ENCODE results near the gene DAPK3.

DAPK3 gene

DNA sequence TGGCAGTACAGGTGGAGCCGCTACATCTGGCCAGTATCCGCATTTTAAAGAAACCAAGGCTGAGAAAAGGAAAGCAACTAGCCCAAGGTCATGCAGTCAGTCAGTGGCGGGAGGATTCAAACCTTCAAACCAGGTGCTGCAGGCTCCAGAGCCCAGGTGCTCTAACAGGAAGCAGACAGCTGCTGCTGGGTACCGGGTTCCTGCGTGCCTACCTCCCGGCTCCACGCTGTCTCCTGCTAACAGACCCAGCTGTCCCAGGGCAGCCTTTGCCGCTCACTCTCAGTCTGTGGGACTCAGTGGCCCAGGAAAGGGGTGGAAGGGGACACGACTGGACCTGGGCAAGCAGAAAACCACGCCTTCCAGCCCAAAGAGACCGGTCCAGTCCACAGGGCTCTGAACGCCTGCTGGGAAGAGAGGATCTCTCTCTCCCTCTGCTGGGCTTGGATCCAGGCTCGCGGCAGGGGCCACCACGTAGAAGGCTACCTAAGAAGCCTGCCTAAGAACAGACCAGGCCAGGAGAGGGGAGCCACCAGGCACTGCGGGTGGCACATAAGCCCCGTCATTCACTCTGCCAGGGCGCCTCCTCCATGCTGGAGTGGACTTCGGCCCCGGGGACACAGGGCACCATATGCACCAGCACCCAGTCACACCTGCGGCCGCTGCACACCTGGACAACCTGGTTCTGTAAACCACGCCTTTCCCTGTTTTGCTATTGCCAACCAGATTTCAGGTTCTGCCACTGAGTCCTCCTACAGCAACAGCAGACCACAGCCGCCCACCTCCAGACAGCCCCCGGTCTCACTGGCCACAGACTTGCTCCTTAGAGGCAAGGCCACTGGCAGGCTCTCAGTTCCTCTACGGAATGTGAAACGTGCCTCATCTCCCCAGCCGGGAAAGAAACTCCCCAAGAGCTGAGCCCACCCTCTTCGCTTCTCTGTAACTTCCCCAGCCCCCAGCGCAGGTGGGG, 4.6 kb downstream of the DAPK3 start:
- Histone ChIP-seq H3K9me2 (replicated peaks; ENCODE audit: low read depth, low read length) (no peaks in the 10 kb centered on the region), H2AFZ (ENCODE audit: low read length) (no peak overlapping the region), H3K79me2 (ENCODE audit: insufficient read depth, low read length) (peaks cover 29% of the 10 kb centered on the region), H4K20me1 (ENCODE audit: insufficient read depth, low read length, poor library complexity, severe bottlenecking) (peaks cover 24% of the 10 kb centered on the region), H3F3A (ENCODE audit: low read depth) (peaks cover 1% of the 10 kb centered on the region; the same call in 1 of the 2 replicates), H3K9ac (ENCODE audit: low read depth, low read length, poor library complexity, severe bottlenecking) (no peak overlapping the region), H3K4me1 (ENCODE audit: insufficient read depth, low read length, poor library complexity, severe bottlenecking) (peaks cover 19% of the 10 kb centered on the region), H3K36me3 (ENCODE audit: insufficient read depth, low read length) (peaks cover 5% of the 10 kb centered on the region; the same call in 1 of the 2 replicates), H3K9me3 (ENCODE audit: insufficient read depth, low read depth, low read length) (no peaks in the 10 kb centered on the region), H3K27me3 (ENCODE audit: insufficient read depth, low read length, poor library complexity, severe bottlenecking) (no peaks in the 10 kb centered on the region), H3K4me3 (ENCODE audit: low read length, poor library complexity, severe bottlenecking) (no peak overlapping the region), H3K4me2 (ENCODE audit: low read depth, low read length, poor library complexity, severe bottlenecking) (no peak overlapping the region)
- no peak for TF ChIP-seq CTCF (conservative IDR thresholded peaks at IDR 0.05; ENCODE audit: low read length)
- no peak for TF ChIP-seq EZH2phosphoT487 (IDR thresholded peaks at IDR 0.05; ENCODE audit: borderline replicate concordance)

DNA sequence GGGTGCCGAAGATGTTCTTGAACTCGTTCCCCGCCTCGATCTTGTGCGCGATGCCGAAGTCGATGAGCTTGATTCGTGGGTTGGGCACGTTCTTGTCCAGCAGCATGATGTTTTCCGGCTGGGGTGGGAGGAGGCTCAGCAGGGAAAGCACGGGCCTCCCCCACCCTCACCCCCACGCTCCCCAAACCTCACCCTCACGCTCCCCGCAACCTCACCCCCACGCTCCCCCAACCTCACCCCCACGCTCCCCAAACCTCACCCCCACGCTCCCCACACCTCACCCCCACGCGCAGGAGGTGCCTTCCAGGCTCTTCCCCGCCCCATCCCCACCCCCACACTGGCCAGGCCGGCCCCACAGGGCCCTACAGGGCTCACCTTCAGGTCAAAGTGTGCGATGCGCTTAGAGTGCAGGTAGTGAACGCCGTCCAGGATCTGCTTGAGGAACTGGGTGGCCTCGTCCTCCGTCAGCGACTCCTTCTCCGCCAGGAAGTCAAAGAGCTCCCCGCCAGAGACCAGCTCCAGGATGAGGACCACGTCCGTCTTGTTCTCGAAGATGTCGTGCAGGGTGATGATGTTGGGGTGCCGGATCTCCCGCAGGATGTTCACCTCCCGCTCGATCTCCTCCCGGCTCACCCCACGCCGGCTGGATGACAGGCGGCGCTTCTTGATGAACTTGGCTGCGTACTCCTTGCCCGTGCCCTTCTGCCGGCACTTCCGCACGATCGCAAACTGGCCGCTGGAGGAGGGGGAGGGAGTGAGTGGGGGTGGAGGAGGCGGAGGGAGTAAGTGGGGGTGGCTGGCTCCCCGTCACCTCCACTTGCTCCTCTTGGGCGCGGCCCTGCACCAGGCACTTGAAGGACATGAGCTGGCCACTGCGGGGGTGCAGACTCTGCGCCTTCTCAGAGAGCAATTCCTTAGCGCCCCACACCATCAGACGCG, 6.4 kb downstream of the DAPK3 start:
- Histone ChIP-seq H2AFZ (ENCODE audit: low read length) (no peak overlapping the region), H3K4me1 (ENCODE audit: insufficient read depth, low read length, poor library complexity, severe bottlenecking) (peaks cover 10% of the 10 kb centered on the region), H3K36me3 (ENCODE audit: insufficient read depth, low read length) (peaks cover 9% of the 10 kb centered on the region; the same call in 1 of the 2 replicates), H4K20me1 (ENCODE audit: insufficient read depth, low read length, poor library complexity, severe bottlenecking) (peaks cover 11% of the 10 kb centered on the region), H3K4me2 (ENCODE audit: low read depth, low read length, poor library complexity, severe bottlenecking) (no peak overlapping the region), H3K4me3 (ENCODE audit: low read length, poor library complexity, severe bottlenecking) (no peak overlapping the region), H3K9me2 (replicated peaks; ENCODE audit: low read depth, low read length) (no peaks in the 10 kb centered on the region), H3K27me3 (ENCODE audit: insufficient read depth, low read length, poor library complexity, severe bottlenecking) (no peaks in the 10 kb centered on the region), H3K9me3 (ENCODE audit: insufficient read depth, low read depth, low read length) (no peaks in the 10 kb centered on the region), H3K9ac (ENCODE audit: low read depth, low read length, poor library complexity, severe bottlenecking) (no peak overlapping the region), H3F3A (ENCODE audit: low read depth) (no peaks in the 10 kb centered on the region), H3K79me2 (ENCODE audit: insufficient read depth, low read length) (peaks cover 16% of the 10 kb centered on the region; the same call in 1 of the 2 replicates)
- TF ChIP-seq CTCF (conservative IDR thresholded peaks at IDR 0.05; ENCODE audit: low read length) (no peak), EZH2phosphoT487 (IDR thresholded peaks at IDR 0.05; ENCODE audit: borderline replicate concordance) (no peak)

DNA sequence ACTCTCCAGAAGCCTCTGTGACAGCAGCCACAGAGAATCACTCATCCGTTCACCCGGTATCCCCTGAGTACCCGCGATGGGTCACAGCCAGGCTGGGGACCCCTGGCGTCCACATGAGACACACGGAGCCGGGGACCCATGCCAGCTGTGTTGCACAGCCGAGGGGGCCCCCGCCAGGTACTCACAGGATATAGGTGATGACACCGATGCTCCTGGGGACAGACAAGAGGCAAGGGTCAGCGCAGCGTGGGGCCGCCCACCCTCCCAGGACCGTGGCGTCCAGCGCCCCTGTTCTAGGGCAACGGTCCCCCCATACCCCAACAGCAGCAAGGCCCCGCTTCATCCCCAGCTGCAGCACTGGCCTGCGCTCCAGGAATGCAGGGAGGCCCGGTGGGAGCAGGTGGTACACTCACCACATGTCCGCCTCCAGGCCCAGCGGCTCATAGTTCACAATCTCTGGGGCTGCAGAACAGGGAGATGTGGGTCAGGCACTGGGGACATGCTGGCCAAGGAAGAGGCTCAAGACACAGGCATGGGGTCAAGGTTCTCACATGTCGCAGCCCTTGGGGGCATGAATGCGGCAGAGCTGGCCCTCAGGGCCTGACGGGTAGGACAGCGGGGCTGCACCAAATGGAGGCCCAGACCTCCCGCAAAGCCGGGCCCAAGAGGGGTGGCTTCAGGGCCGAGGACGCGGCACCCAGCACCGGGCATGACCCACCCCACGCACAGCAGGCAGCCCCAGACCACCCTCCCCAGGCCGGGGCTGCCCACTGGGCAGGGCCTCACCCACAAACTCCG, 7.2 kb downstream of the DAPK3 start:
- no peak overlapping the region for H3K9ac ChIP-seq (ENCODE audit: low read depth, low read length, poor library complexity, severe bottlenecking)
- H4K20me1 ChIP-seq (ENCODE audit: insufficient read depth, low read length, poor library complexity, severe bottlenecking): peaks cover 2% of the 10 kb centered on the region
- no peaks in the 10 kb centered on the region for H3K9me2 ChIP-seq (replicated peaks; ENCODE audit: low read depth, low read length)
- TF ChIP-seq EZH2phosphoT487 (IDR thresholded peaks at IDR 0.05; ENCODE audit: borderline replicate concordance) (no peak), CTCF (conservative IDR thresholded peaks at IDR 0.05; ENCODE audit: low read length) (no peak)
- H3F3A ChIP-seq (ENCODE audit: low read depth): no peaks in the 10 kb centered on the region
- no peak overlapping the region for H3K4me2 ChIP-seq (ENCODE audit: low read depth, low read length, poor library complexity, severe bottlenecking)
- no peak overlapping the region for H3K4me3 ChIP-seq (ENCODE audit: low read length, poor library complexity, severe bottlenecking)
- no peak overlapping the region for H2AFZ ChIP-seq (ENCODE audit: low read length)
- peaks cover 2% of the 10 kb centered on the region for H3K4me1 ChIP-seq (ENCODE audit: insufficient read depth, low read length, poor library complexity, severe bottlenecking)
- peaks cover 7% of the 10 kb centered on the region; the same call in 1 of the 2 replicates for H3K79me2 ChIP-seq (ENCODE audit: insufficient read depth, low read length)
- no peaks in the 10 kb centered on the region for H3K9me3 ChIP-seq (ENCODE audit: insufficient read depth, low read depth, low read length)
- peaks cover 9% of the 10 kb centered on the region; the same call in 1 of the 2 replicates for H3K36me3 ChIP-seq (ENCODE audit: insufficient read depth, low read length)
- no peaks in the 10 kb centered on the region for H3K27me3 ChIP-seq (ENCODE audit: insufficient read depth, low read length, poor library complexity, severe bottlenecking)

Measured in Loucy (cell line).